Stimulated activated naive CD8-positive, alpha-beta T cell treated with anti-CD3 and anti-CD28 coated beads, Interleukin-15, Interleukin-2, amounts not matched to agents 100 ng/mL and 50 ng/mL, for 24 hours (primary cell): ENCODE data around the gene CTBP2.

Experiments
- H3K27ac Mint-ChIP-seq: one replicate; pipeline ENCODE4 v1.8.0; 2021; ENCODE audit warnings: mild to moderate bottlenecking, mixed read lengths
- H3K27me3 Mint-ChIP-seq: one replicate; pipeline ENCODE4 v1.8.0; 2021; ENCODE audit warnings: mixed read lengths
- H3K36me3 Mint-ChIP-seq: one replicate; pipeline ENCODE4 v1.8.0; 2021; ENCODE audit warnings: low read depth, mixed read lengths
- H3K4me1 Mint-ChIP-seq: one replicate; pipeline ENCODE4 v1.8.0; 2021; ENCODE audit warnings: low read depth, mixed read lengths
- H3K4me3 Mint-ChIP-seq: one replicate; pipeline ENCODE4 v1.8.0; 2021; ENCODE audit warnings: mild to moderate bottlenecking, mixed read lengths
- H3K9me3 Mint-ChIP-seq: one replicate; pipeline ENCODE4 v1.8.0; 2021; ENCODE audit warnings: mixed read lengths

CTBP2 gene

GRCh38 chr10:125029584-125030242 lies 130.7 kb downstream of the CTBP2 start:
- Mint-ChIP-seq H3K36me3 (no peaks in the 10 kb centered on the region), H3K27ac (no peak overlapping the region), H3K4me3 (no peak overlapping the region), H3K4me1 (no peaks in the 10 kb centered on the region), H3K27me3 (peaks cover 3% of the 10 kb centered on the region), H3K9me3 (no peaks in the 10 kb centered on the region)

GRCh38 chr10:125027871-125028869 lies 132.2 kb downstream of the CTBP2 start:
- no peaks in the 10 kb centered on the region for H3K36me3 Mint-ChIP-seq
- H3K4me1 Mint-ChIP-seq = no peaks in the 10 kb centered on the region
- H3K4me3 Mint-ChIP-seq = no peak overlapping the region
- H3K9me3 Mint-ChIP-seq = no peaks in the 10 kb centered on the region
- peaks cover 3% of the 10 kb centered on the region for H3K27me3 Mint-ChIP-seq
- no peak overlapping the region for H3K27ac Mint-ChIP-seq

GRCh38 chr10:125026974-125027735 lies 133.2 kb downstream of the CTBP2 start:
- Mint-ChIP-seq H3K4me3 (no peak overlapping the region), H3K27ac (no peak overlapping the region), H3K27me3 (peaks cover 3% of the 10 kb centered on the region), H3K4me1 (no peaks in the 10 kb centered on the region), H3K9me3 (no peaks in the 10 kb centered on the region), H3K36me3 (no peaks in the 10 kb centered on the region)

- peaks cover 3% of the 10 kb centered on the region for H3K27me3 Mint-ChIP-seq
- H3K36me3 Mint-ChIP-seq = no peaks in the 10 kb centered on the region
Measured at GRCh38 chr10:125026036-125026931, 134.1 kb downstream of the CTBP2 start.

GRCh38 chr10:125025341-125025740 lies 135.0 kb downstream of the CTBP2 start:
- H3K4me3 Mint-ChIP-seq = no peak overlapping the region
- no peak overlapping the region for H3K27ac Mint-ChIP-seq
- no peaks in the 10 kb centered on the region for H3K36me3 Mint-ChIP-seq
- H3K4me1 Mint-ChIP-seq = no peaks in the 10 kb centered on the region
- H3K27me3 Mint-ChIP-seq = peaks cover 3% of the 10 kb centered on the region
- no peaks in the 10 kb centered on the region for H3K9me3 Mint-ChIP-seq

More at GRCh38 chr10:125026036-125026931, 134.1 kb downstream of the CTBP2 start:
- Mint-ChIP-seq H3K4me3 (no peak overlapping the region), H3K27ac (no peak overlapping the region), H3K4me1 (no peaks in the 10 kb centered on the region), H3K9me3 (no peaks in the 10 kb centered on the region)

GRCh38 chr10:125024497-125025234 lies 135.7 kb downstream of the CTBP2 start:
- Mint-ChIP-seq H3K4me3 (no peak overlapping the region), H3K27ac (no peak overlapping the region), H3K27me3 (no peaks in the 10 kb centered on the region)

GRCh38 chr10:125023862-125024496 lies 136.4 kb downstream of the CTBP2 start:
- H3K4me3 Mint-ChIP-seq = no peak overlapping the region
- H3K36me3 Mint-ChIP-seq = no peaks in the 10 kb centered on the region
- peaks cover 4% of the 10 kb centered on the region for H3K9me3 Mint-ChIP-seq
- H3K27me3 Mint-ChIP-seq = no peaks in the 10 kb centered on the region
- no peaks in the 10 kb centered on the region for H3K4me1 Mint-ChIP-seq
- no peak overlapping the region for H3K27ac Mint-ChIP-seq

More at GRCh38 chr10:125024497-125025234, 135.7 kb downstream of the CTBP2 start:
- Mint-ChIP-seq H3K9me3 (peaks cover under 1% of the 10 kb centered on the region), H3K36me3 (no peaks in the 10 kb centered on the region), H3K4me1 (no peaks in the 10 kb centered on the region)

GRCh38 chr10:125023255-125023654 lies 137.1 kb downstream of the CTBP2 start:
- Mint-ChIP-seq H3K4me1 (no peaks in the 10 kb centered on the region), H3K4me3 (no peak overlapping the region), H3K27me3 (no peaks in the 10 kb centered on the region), H3K9me3 (peaks cover 4% of the 10 kb centered on the region), H3K36me3 (no peaks in the 10 kb centered on the region), H3K27ac (no peak overlapping the region)

- no peak overlapping the region for H3K4me3 Mint-ChIP-seq
Measured at GRCh38 chr10:125022671-125023070, 137.7 kb downstream of the CTBP2 start.

GRCh38 chr10:125021686-125022344 lies 138.5 kb downstream of the CTBP2 start:
- no peaks in the 10 kb centered on the region for H3K27me3 Mint-ChIP-seq
- no peak overlapping the region for H3K4me3 Mint-ChIP-seq
- H3K36me3 Mint-ChIP-seq = no peaks in the 10 kb centered on the region
- H3K9me3 Mint-ChIP-seq = peaks cover 4% of the 10 kb centered on the region
- no peak overlapping the region for H3K27ac Mint-ChIP-seq
- no peaks in the 10 kb centered on the region for H3K4me1 Mint-ChIP-seq

More at GRCh38 chr10:125022671-125023070, 137.7 kb downstream of the CTBP2 start:
- Mint-ChIP-seq H3K27ac (no peak overlapping the region), H3K4me1 (no peaks in the 10 kb centered on the region), H3K36me3 (no peaks in the 10 kb centered on the region), H3K27me3 (no peaks in the 10 kb centered on the region), H3K9me3 (peaks cover 4% of the 10 kb centered on the region)

GRCh38 chr10:125020871-125021270 lies 139.5 kb downstream of the CTBP2 start:
- Mint-ChIP-seq H3K27ac (no peak overlapping the region), H3K4me1 (no peaks in the 10 kb centered on the region), H3K36me3 (no peaks in the 10 kb centered on the region), H3K27me3 (no peaks in the 10 kb centered on the region), H3K4me3 (no peak overlapping the region), H3K9me3 (peaks cover 4% of the 10 kb centered on the region)

GRCh38 chr10:125020386-125020785 lies 140.0 kb downstream of the CTBP2 start:
- peaks cover 4% of the 10 kb centered on the region for H3K9me3 Mint-ChIP-seq
- no peaks in the 10 kb centered on the region for H3K36me3 Mint-ChIP-seq
- H3K27me3 Mint-ChIP-seq = no peaks in the 10 kb centered on the region
- H3K4me3 Mint-ChIP-seq = no peak overlapping the region
- H3K27ac Mint-ChIP-seq = no peak overlapping the region
- H3K4me1 Mint-ChIP-seq = no peaks in the 10 kb centered on the region
